HTR-8/SVneo (cell line): ENCODE results near the gene DLK1.

Experiments
- DNase-seq: peaks from one replicate; pipeline ENCODE4 v3.0.0; 2011; ENCODE audit warnings: low spot score, mixed read lengths; ENCODE audit not compliant: insufficient read length
- FAIRE-seq: peaks from 2 replicates; lab custom pipeline; 2011; peaks lifted over from hg19 to GRCh38; lab: Jason Lieb, UNC

Gene DLK1

DNA sequence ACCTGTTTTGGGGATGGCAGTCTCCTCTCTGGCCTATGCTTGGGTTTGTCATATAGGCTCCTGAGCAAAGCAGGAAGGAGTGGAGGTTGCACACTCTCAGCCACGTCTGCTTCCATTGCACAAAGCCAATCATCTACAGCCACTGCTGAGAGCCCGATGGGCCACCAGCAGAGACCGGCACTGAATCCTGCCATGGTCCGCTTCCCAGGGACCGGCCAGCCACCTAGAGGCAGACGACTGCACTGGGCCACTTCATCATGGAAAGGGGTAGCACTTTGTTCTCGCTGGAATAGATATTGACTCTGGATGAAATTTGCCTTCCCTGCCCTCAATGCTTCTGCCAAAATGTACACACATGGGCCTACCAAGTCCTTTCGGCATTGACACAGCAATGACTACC lies 22.3 kb downstream of the DLK1 start:
- DNase-seq (no peak), FAIRE-seq (no peak)

DNA sequence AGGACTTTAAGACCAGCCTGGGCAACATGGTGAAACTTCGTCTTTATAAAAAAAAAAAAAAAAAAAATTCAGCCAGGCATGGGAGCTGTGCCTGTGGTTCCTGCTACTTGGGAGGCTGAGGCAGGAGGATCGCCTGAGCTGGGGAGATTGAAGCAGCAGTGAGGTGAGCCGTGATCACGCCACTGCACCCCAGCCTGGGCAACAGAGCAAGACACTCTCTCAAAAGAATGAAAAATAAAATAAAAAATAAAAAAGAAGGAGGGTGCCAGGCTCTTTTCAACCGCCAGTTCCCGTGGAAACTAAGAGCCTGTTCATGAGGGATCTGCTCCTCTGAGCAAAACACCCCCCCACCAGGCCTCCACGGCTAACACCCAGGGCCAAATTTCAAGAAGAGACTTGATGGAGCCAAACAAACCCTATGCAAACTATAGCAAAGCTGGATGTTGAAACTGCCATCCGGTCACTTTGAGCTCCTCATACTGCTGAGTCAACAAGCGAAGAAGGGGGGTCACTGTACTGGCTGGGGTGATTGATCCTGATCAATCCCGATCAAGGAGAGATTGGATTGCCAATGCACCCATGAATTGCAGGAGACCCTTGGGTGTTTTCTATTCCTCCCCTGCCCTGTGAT lies 23.4 kb downstream of the DLK1 start:
- FAIRE-seq = no peak
- no peak for DNase-seq

DNA sequence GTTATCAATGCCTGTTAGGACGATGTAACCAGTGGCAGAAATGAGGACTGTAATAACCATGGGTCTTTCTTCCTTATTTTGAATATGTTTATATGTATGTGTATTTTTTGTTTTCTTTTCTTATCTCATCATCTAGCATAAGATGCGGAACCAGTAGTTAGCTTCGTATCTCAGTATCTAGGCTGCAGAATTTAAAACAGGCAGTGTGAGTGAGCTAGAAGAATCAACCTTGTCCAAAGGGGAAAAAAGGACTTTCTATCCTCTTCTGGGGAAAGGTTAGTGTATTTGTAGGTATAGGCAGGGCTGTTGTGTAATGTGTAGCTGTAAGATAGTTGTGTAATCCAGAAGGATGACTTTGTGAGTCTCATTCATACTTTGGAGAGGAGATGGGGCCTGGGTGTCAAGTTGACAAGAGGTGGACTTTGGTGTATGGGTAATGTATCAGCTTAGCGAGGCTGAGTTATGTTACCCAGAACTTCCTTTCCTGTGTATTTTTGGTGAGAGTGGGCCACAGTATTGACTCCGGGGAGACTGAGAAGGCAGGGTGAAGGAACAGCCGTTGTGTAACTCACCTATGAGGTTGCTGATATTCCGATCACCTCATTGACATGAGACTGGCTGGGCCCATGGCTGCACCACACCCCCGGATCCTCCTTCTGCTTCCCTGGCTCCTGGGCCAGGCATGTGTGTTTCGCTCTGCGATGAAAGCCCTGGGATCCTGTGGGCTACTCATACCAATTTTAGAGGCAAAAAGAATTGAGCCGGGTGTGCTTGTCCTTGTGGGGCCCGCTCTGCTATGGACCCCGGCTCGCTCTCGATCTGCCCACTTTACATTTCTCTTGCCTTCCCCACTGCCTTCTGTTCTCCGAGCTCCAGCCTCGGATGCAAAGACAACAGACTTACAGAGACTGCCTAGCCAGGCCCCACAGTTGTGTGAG lies 24.3 kb downstream of the DLK1 start:
- FAIRE-seq = no peak

DNA sequence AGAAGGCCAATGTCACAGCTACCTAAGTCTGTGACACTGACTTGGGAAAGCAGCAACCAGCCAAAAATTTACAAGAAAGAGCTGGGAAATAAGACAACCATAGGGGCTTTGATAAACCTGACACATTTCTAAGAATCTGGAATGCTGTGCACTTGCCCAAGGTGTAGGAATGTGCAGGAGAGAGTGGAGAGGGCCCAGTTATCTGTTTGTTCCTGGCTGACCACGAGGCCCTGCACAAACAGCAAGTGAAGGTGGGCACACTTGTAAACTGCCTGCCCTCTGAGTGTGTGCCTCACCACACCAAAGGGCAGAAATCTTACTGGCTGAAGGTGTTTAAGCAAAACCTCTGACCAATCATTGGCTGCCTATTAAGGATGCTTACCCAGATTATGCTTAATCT lies 27.3 kb downstream of the DLK1 start:
- FAIRE-seq (no peak), DNase-seq (no peak)

More for the DNA sequence above, 24.3 kb downstream of the DLK1 start:
- no peak for DNase-seq

GRCh38 chr14:100755649-100756048 lies 29.0 kb downstream of the DLK1 start:
- no peak for FAIRE-seq

GRCh38 chr14:100761481-100761880 lies 34.8 kb downstream of the DLK1 start:
- FAIRE-seq (no peak), DNase-seq (no peak)

More at GRCh38 chr14:100755649-100756048, 29.0 kb downstream of the DLK1 start:
- DNase-seq = peak; percentile 32

GRCh38 chr14:100762089-100762515 lies 35.4 kb downstream of the DLK1 start:
- DNase-seq = no peak
- FAIRE-seq = no peak

- DNase-seq = no peak
- no peak for FAIRE-seq
Observed at GRCh38 chr14:100762901-100763300, 36.2 kb downstream of the DLK1 start.

- FAIRE-seq (no peak), DNase-seq (no peak)
Observed at GRCh38 chr14:100764471-100765115, 37.9 kb downstream of the DLK1 start.

- no peak for DNase-seq
- no peak for FAIRE-seq
Observed at GRCh38 chr14:100765296-100765695, 38.6 kb downstream of the DLK1 start.

- DNase-seq (no peak), FAIRE-seq (no peak)
Observed at GRCh38 chr14:100765991-100766390, 39.3 kb downstream of the DLK1 start.

DNA sequence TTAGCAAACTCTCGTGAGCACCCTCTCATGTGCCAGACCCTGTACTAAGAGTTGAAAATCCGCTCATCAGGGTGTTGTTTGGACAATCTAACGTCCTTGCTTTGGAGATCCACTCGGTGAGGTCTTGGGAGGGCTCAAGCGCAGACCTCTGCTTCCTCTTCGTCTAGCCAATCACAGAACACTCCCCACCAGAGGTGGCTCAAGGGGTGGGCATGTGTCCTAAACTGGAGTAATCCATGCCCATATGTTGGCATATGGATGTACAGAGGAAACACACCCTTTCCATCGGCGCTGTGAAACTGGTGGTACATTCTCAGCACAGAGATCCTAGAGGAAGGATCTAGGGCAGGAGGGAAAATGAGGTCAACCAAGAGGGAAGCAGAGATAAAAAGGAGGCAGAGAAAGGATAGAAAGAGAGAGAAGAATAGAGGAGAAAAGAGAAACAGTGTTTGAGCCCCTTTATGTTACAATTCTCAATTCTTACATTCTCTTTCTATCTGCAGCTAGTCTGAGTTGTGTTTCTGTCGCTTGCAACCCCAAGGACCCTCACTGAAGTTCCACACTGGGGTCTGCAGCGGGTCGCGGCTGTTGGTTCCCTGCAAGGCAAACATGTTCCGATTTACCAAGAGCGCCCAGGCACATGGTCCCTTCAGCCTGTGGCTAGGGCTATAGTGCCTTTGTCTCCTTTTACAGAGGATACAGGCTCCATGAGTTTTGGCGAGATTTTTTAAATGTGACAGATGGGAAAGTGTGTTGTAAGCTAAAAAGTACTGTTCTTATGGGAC lies 40.5 kb downstream of the DLK1 start:
- no peak for FAIRE-seq

DNA sequence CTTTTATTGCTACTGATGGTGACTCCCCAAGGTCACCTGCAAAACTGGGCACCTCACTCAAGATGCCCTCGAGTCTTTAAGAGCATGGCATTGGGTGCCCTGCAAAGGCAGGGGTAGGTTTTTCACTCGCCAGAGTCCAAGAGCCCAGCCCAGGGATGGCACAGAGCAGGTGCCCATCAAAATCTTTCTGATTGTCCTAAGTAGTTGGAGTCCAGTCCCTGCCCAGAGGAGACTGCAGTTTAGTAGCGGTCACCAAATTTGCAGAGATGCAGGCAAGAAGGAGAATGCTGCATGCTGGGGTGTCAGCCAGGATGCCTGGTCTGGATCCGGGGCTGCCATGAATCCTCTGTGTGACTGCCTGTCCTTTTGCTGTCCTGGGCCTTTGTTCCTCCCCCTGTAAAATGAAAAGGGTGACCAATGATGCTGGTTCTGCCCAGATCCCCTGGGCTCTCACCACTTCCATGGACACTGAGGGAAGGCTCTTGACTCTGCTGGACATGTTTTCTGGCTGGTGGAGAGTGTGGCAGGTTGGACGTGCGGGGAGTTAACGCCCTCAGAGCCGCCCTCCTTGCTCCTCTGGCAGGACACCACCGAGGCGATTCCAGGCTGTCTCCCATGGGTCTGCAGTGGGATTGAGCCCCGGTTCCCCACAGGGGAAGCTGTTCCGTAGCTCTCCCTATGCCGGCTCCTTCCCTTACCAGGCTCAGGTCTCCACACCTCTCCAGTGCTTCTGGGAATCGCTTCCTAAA lies 41.3 kb downstream of the DLK1 start:
- FAIRE-seq (no peak), DNase-seq (no peak)

More for the DNA sequence above, 40.5 kb downstream of the DLK1 start:
- no peak for DNase-seq

DNA sequence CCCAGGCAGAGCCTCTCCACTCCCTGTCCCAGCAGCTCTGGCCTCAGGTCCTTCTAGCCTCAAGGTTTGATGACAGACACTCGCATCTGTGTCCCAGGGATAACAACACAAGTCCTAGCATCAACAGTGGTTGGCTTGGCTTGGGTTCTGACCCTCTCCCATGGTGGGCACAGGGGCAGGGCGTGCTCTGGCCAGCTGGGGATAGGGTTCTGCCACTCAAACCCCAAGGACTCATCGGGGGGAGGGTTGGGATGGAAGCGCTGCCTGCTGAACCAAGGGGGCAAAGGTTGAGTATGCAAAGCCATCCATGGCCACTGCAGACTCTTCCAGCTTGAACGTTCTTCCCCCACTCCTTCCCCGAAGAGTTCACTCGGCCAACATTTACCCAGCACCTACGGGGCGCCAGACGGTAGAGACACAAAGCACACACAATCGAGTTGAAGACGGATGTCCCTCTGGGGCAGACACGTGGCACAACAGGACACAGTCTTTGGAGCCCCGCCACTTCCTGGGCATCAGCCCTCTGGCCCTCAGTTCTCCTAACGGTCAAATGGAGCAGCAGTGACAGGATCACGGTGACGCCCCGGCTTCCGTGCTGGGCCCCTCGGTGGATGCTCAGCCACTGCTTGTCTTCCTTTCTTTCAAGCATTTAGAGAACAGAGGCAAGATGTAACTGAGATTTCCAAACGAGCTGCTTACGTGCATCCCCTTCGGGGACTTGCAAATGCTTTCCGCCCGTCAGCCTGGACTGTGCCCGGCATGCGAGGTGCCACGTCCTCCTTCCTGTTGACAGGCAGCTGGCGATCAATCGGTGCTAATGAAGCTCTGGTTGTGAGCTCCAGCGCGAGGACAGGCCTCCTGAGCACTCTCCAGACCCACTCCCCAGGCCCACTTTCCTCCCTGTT lies 42.6 kb downstream of the DLK1 start:
- no peak for FAIRE-seq
- no peak for DNase-seq

GRCh38 chr14:100770046-100770445 lies 43.4 kb downstream of the DLK1 start:
- FAIRE-seq (no peak), DNase-seq (no peak)

- no peak for DNase-seq
- no peak for FAIRE-seq
Observed at GRCh38 chr14:100770605-100771120, 44.0 kb downstream of the DLK1 start.

DNA sequence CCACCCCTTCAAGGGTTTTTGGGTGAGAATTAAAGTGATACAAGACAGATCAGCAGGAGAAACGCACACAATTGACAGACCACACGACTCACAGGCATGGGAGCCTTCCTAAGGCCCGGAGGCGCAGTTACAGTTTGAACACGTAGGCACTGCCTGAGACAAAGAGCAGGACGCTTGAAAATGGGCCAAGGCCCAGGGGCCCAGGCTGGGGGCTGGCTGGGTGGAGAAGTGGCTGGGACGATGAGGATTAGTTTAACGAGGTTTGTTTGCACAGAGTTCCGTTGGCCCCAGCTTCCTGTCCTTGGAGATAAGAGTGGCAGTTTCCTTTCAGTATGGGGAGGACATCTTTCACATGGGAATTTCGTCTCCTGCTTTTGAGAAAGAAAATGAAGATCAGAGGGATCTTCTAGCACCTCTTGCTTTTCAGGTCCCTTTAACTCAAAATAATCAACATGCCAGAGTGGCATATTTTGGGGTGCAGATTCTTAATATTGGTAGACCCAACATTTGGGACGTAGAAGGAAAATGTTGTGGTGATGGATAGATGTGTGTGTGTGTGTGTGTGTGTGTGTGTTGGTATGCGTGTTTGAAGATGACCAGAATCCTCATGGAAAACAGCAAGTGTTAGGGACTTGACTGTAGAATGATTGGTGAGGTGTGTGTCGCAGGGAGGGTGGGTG lies 44.6 kb downstream of the DLK1 start:
- FAIRE-seq (no peak), DNase-seq (no peak)
